ENCODE results near the gene SLC35B1. TPM values are rescaled to one million over a fixed set of nuclear protein-coding genes. Genes with fewer than 3 reads are reported as not detected.

The SLC35B1 gene
- total and polyA plus RNA-seq, 7 experiments from 2014 or later = 23.4 to 83.0 (median 44.6) TPM

DNA sequence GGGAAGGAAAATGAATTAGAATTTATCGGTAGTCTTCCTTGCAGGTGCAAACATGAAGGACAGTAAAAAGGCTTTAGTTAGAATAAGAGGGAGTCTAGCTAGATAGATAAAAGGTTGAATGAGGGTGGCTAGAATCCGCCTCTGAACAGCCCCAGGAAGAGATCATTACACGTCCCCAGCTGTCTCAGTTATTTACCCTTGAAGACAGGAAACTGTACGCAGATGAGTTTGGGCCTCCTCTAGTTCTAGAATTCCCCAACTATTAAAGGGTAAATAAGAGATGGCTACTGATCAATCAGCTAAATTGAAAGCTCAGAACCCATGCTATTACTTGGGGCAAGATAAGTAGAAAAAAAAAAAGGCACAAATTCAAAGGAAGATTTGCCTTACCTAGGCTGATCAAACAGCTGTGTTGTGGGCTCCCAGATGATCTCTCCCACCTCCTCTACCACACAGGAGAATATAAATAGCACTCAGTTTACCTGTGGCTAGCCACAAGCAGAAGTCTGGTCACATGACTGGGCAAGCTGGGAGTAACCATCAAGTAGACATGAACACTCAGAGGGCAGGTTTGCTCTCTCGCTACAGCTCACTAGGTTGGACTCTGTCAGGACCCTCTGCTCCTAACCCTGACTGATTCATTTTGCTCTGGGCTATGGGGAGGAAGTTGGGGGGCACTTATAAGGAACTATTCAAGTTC lies 39.2 kb upstream of the SLC35B1 start:
- Histone ChIP-seq H3K9me3 (ENCODE audit: control insufficient read depth in 2 of 3, low read length in 3 of 3) (no peaks in the 10 kb centered on the region), H3K27ac (ENCODE audit: low read depth, low read length) (peak overlapping the region; percentile 84), H3K4me1 (ENCODE audit: control insufficient read depth in 2 of 2, insufficient read depth in 2 of 2, low read length in 2 of 2) (peaks cover 81 to 82% of the 10 kb centered on the region in 2 donors), H3K27me3 (ENCODE audit: control insufficient read depth in 2 of 2, insufficient read depth in 2 of 2, low read length in 2 of 2) (no peaks in the 10 kb centered on the region), H3K4me3 (ENCODE audit: low read length) (peak overlapping the region; percentile 16), H3K36me3 (ENCODE audit: control insufficient read depth in 2 of 3, insufficient read depth in 3 of 3, low read length in 3 of 3) (no peaks in the 10 kb centered on the region)
- peak in 7 of 9 donors; percentile 54 to 66 (median 63) for DNase-seq
- Mint-ChIP-seq H3K4me3 (peak overlapping the region; percentile 60 to 87 (median 76)), H3K27ac (peak overlapping the region; percentile 88 to 98 (median 97)), H3K27me3 (no peaks in the 10 kb centered on the region), H3K36me3 (peaks cover 3 to 25% (median 19%) of the 10 kb centered on the region in 5 donors), H3K4me1 (peaks cover 54 to 88% (median 75%) of the 10 kb centered on the region in 7 donors), H3K9me3 (peaks cover 0 to 4% (median 0%) of the 10 kb centered on the region in 11 donors)
- ATAC-seq = peak; percentile 78
- CTCF ChIA-PET = interaction anchor here (0.7 to 2.7 kb wide), 8 partner anchors 9 to 178 kb away, joined by 3 to 16 read pairs (median 6); partner anchors contain the start of genes FAM117A and SLC35B1
- intact Hi-C loops (cut with micrococcal nuclease) = loop anchor here (1.0 to 10.0 kb wide), 4 partner anchors 8 to 552 kb away; partner anchors contain the start of genes FAM117A (in 1 of the 2) and KAT7 (in 1 of the 2)
- POLR2A ChIA-PET = interaction anchor here (0.6 to 8.1 kb wide), 12 partner anchors 8 to 1976 kb away, joined by 3 to 275 read pairs (median 5); partner anchors contain the start of genes FAM117A, KAT7 and SLC35B1

DNA sequence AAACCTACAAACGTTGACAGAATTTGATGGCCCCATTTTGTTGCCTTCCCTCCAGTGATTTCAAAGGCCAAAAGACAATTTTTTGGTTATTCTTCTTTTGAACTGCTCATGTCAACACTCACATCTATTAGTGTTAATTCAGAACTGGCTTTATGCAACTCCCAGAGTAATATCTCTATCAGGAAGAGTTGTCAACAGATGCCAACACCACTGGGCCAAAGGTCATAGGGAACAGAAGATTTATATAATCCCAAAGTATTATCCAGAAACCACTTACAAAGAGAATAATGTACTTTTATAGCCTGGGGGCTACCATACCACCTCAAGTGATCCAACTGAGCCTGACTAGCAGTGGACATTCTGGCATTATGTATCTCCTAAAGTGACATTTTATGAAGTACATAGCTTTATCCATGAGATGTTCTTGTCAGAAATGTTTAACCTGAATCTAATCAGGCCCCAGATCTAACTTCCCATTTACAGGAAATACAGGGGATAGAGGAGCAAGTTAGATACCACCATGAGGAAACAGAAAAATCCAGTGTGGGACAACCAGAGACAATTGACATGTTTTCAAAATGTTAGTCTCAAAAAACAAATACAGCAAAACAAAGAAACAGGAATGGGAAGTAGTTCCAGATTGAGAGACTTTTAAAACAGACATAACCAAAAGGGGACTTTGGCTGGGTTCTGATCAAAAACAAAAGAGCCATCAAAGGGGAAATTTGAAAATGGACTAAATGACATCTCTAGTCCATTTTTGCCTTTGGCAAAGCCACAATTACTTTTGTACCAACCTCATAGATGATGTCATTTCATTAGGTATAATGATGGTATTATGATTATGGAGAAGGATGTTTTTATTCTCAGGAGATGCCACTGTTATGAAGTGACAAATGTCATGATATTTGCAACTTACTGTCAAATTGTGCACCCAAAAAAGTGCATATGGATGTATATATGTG lies 37.7 kb upstream of the SLC35B1 start:
- H3K9me3 ChIP-seq (ENCODE audit: control insufficient read depth in 2 of 3, low read length in 3 of 3) = no peaks in the 10 kb centered on the region
- Mint-ChIP-seq H3K9me3 (peaks cover 0 to 4% (median 0%) of the 10 kb centered on the region in 11 donors), H3K4me1 (peaks cover 67 to 97% (median 85%) of the 10 kb centered on the region in 7 donors), H3K36me3 (peaks cover 3 to 32% (median 19%) of the 10 kb centered on the region in 5 donors), H3K4me3 (peak overlapping the region; percentile 60 to 87 (median 76)), H3K27ac (peak overlapping the region; percentile 88 to 98 (median 97)), H3K27me3 (no peaks in the 10 kb centered on the region)
- peaks cover 95% of the 10 kb centered on the region in 2 donors for H3K4me1 ChIP-seq (ENCODE audit: control insufficient read depth in 2 of 2, insufficient read depth in 2 of 2, low read length in 2 of 2)
- ChIA-PET CTCF (interaction anchor here (1.1 kb wide), 1 partner anchor 18 kb away, joined by 6 read pairs; no protein-coding TSS in a partner anchor), POLR2A (interaction anchor here (1.0 to 10.2 kb wide), 7 partner anchors 7 to 42 kb away, joined by 3 to 318 read pairs (median 25); partner anchors contain the start of genes FAM117A, KAT7 and SLC35B1)
- H3K4me3 ChIP-seq (ENCODE audit: low read length) = no peak overlapping the region
- no peak for DNase-seq
- no peak for ATAC-seq
- no peaks in the 10 kb centered on the region for H3K27me3 ChIP-seq (ENCODE audit: control insufficient read depth in 2 of 2, insufficient read depth in 2 of 2, low read length in 2 of 2)
- peak overlapping the region; percentile 84 for H3K27ac ChIP-seq (ENCODE audit: low read depth, low read length)
- H3K36me3 ChIP-seq (ENCODE audit: control insufficient read depth in 2 of 3, insufficient read depth in 3 of 3, low read length in 3 of 3) = no peaks in the 10 kb centered on the region
- intact Hi-C loops (cut with micrococcal nuclease) = loop anchor here (1.0 to 10.0 kb wide), 3 partner anchors 19 to 551 kb away; partner anchors contain the start of genes FAM117A (in 1 of the 2) and KAT7 (in 1 of the 2)

DNA sequence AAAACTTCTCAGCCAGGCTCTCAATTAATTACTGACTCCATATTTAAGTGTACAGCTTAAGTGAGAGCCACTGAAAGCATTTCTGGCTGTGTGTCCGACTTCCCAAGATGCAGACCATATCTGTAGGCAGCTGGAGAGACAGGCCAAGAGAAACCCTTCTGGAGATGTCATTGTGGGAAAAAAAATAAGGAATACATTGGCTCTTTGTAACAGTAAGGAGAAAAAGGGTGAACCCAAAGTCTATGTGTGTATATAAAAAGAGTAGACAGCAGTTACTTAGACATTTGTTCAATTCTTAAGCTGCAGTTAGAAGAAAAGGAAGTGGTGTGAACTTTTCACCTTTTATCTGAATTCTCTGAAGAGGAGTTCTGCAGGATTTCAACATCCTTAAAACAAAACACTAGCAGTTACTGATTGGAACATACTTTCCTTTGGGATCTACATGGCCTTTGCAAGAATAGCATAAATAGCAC lies 34.4 kb upstream of the SLC35B1 start:
- Mint-ChIP-seq H3K9me3 (peaks cover 0 to 4% (median 0%) of the 10 kb centered on the region in 11 donors), H3K36me3 (peaks cover 7 to 40% (median 19%) of the 10 kb centered on the region in 5 donors), H3K4me3 (peak overlapping the region; percentile 79 to 92 (median 88)), H3K27ac (peak overlapping the region; percentile 97 to 100 (median 99)), H3K27me3 (no peaks in the 10 kb centered on the region), H3K4me1 (peaks cover 72 to 97% (median 84%) of the 10 kb centered on the region in 7 donors)
- Histone ChIP-seq H3K4me3 (ENCODE audit: low read length) (peak overlapping the region; percentile 67), H3K27ac (ENCODE audit: low read depth, low read length) (peak overlapping the region; percentile 85), H3K4me1 (ENCODE audit: control insufficient read depth in 2 of 2, insufficient read depth in 2 of 2, low read length in 2 of 2) (peaks cover 93 to 97% of the 10 kb centered on the region in 2 donors), H3K36me3 (ENCODE audit: control insufficient read depth in 2 of 3, insufficient read depth in 3 of 3, low read length in 3 of 3) (no peaks in the 10 kb centered on the region), H3K9me3 (ENCODE audit: control insufficient read depth in 2 of 3, low read length in 3 of 3) (no peaks in the 10 kb centered on the region), H3K27me3 (ENCODE audit: control insufficient read depth in 2 of 2, insufficient read depth in 2 of 2, low read length in 2 of 2) (no peaks in the 10 kb centered on the region)
- ATAC-seq (no peak), DNase-seq (peak in 5 of 9 donors; percentile 40 to 63 (median 52))
- POLR2A ChIA-PET = interaction anchor here (0.6 to 10.2 kb wide), 15 partner anchors 8 to 351 kb away, joined by 3 to 318 read pairs (median 5); partner anchors contain the start of genes FAM117A, KAT7 and SLC35B1
- intact Hi-C loops (cut with micrococcal nuclease) = loop anchor here in 1 of 2 donors (10.0 kb wide), 1 partner anchor 547 kb away; no protein-coding TSS in a partner anchor
- CTCF ChIA-PET = interaction anchor here (0.7 to 2.4 kb wide), 7 partner anchors 8 to 34 kb away, joined by 3 to 16 read pairs (median 4); partner anchors contain the start of genes FAM117A and SLC35B1

DNA sequence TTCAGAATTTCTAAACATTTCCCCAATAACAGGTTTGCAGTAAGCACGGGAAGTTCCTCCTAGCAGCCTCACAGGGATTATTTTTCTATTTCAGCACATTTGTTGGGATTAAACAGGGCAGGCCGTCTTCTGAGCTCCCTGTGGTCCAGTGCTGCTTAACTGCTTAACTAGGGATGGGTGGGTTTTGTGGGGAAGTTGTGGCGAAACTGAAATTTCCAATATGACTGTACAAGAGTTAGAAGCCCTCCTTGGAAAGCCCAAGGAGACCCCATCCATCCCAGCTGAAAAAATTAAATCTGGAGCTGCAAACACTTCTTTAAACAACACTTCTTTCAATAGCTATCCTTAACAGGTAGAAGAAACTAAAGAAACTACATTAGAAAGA lies 33.9 kb upstream of the SLC35B1 start:
- POLR2A ChIA-PET = interaction anchor here (0.8 to 10.2 kb wide), 13 partner anchors 9 to 88 kb away, joined by 3 to 318 read pairs (median 5); partner anchors contain the start of genes FAM117A, KAT7 and SLC35B1
- H3K36me3 ChIP-seq (ENCODE audit: control insufficient read depth in 2 of 3, insufficient read depth in 3 of 3, low read length in 3 of 3) = no peaks in the 10 kb centered on the region
- intact Hi-C loops (cut with micrococcal nuclease) = loop anchor here in 1 of 2 donors (10.0 kb wide), 1 partner anchor 547 kb away; no protein-coding TSS in a partner anchor
- Mint-ChIP-seq H3K9me3 (peaks cover 0 to 4% (median 0%) of the 10 kb centered on the region in 11 donors), H3K4me1 (peaks cover 71 to 97% (median 84%) of the 10 kb centered on the region in 7 donors), H3K27me3 (no peaks in the 10 kb centered on the region), H3K27ac (peak overlapping the region; percentile 97 to 100 (median 99)), H3K4me3 (peak overlapping the region; percentile 79 to 92 (median 88)), H3K36me3 (peaks cover 9 to 40% (median 19%) of the 10 kb centered on the region in 5 donors)
- H3K27me3 ChIP-seq (ENCODE audit: control insufficient read depth in 2 of 2, insufficient read depth in 2 of 2, low read length in 2 of 2) = no peaks in the 10 kb centered on the region
- H3K9me3 ChIP-seq (ENCODE audit: control insufficient read depth in 2 of 3, low read length in 3 of 3) = no peaks in the 10 kb centered on the region
- peaks cover 93 to 97% of the 10 kb centered on the region in 2 donors for H3K4me1 ChIP-seq (ENCODE audit: control insufficient read depth in 2 of 2, insufficient read depth in 2 of 2, low read length in 2 of 2)
- CTCF ChIA-PET = interaction anchor here (0.7 to 2.4 kb wide), 7 partner anchors 9 to 34 kb away, joined by 3 to 16 read pairs (median 4); partner anchors contain the start of genes FAM117A and SLC35B1
- H3K4me3 ChIP-seq (ENCODE audit: low read length) = peak overlapping the region; percentile 67
- DNase-seq = no peak
- no peak for ATAC-seq
- peak overlapping the region; percentile 85 for H3K27ac ChIP-seq (ENCODE audit: low read depth, low read length)

DNA sequence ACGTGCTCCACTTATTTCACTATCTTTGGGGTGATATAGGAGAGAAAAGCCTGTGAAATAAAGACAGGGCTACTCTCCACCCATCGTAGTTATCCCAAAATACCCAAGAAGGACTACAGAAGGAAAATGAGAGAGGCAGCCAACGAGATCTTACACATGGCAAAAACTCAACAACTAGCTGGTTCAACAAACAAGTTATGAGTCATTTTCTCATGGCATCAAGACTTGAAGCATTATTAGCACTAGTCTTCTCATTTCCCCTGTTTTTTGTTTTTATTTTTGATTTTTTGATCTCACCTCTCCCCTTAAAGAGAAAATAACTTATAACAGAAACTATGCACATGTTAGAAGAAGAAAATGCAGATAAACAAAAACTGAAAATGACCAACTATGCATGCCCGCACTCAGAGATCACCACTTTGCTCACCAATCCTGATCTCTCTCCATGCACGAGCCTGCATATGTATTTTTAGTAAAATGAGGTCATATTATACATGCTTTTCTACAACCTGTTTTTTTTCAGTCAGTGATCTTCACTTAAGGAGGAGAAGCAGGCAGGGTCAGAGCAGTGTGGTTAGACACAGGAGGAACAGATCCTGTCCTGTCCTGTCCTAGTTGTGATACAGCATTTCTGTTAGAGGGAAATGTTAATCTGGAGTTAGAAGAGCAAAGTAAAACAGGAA lies 33.4 kb upstream of the SLC35B1 start:
- Mint-ChIP-seq H3K4me1 (peaks cover 71 to 97% (median 83%) of the 10 kb centered on the region in 7 donors), H3K27me3 (no peaks in the 10 kb centered on the region), H3K27ac (peak overlapping the region; percentile 97 to 100 (median 99)), H3K9me3 (peaks cover 0 to 4% (median 0%) of the 10 kb centered on the region in 11 donors), H3K4me3 (peak overlapping the region; percentile 80 to 95 (median 90)), H3K36me3 (peaks cover 12 to 41% (median 17%) of the 10 kb centered on the region in 5 donors)
- Histone ChIP-seq H3K36me3 (ENCODE audit: control insufficient read depth in 2 of 3, insufficient read depth in 3 of 3, low read length in 3 of 3) (no peaks in the 10 kb centered on the region), H3K27ac (ENCODE audit: low read depth, low read length) (peak overlapping the region; percentile 85), H3K4me1 (ENCODE audit: control insufficient read depth in 2 of 2, insufficient read depth in 2 of 2, low read length in 2 of 2) (peaks cover 91 to 97% of the 10 kb centered on the region in 2 donors), H3K4me3 (ENCODE audit: low read length) (peak overlapping the region; percentile 67), H3K9me3 (ENCODE audit: control insufficient read depth in 2 of 3, low read length in 3 of 3) (no peaks in the 10 kb centered on the region), H3K27me3 (ENCODE audit: control insufficient read depth in 2 of 2, insufficient read depth in 2 of 2, low read length in 2 of 2) (no peaks in the 10 kb centered on the region)
- DNase-seq = no peak
- ATAC-seq = no peak
- ChIA-PET CTCF (interaction anchor here (0.9 to 2.4 kb wide), 6 partner anchors 9 to 33 kb away, joined by 3 to 16 read pairs (median 4); partner anchors contain the start of genes FAM117A and SLC35B1), POLR2A (interaction anchor here (0.8 to 10.2 kb wide), 14 partner anchors 7 to 89 kb away, joined by 3 to 318 read pairs (median 6); partner anchors contain the start of genes FAM117A and SLC35B1)
- intact Hi-C loops (cut with micrococcal nuclease) = loop anchor here in 1 of 2 donors (10.0 kb wide), 1 partner anchor 546 kb away; no protein-coding TSS in a partner anchor
